T-cell (primary cell): ENCODE results near the gene BBS5. TPM values are rescaled to one million over a fixed set of nuclear protein-coding genes. Genes with fewer than 3 reads are reported as not detected.
A peak's percentile ranks its signal among the peaks of the same experiment; 100 is the strongest.

ENCODE experiments used
- ATAC-seq, 4 experiments: fragments of 200-7000 bp in 3 of 4; fragments of 150-1000 bp in 1 of 4; cut with Tn5 transposase; replicated peaks in 1 of 4; 1 replicate in 3 of 4; 2 replicates in 1 of 4; pipeline ENCODE4 v1.10.0; 2021; ENCODE audit warnings: moderate library complexity in 3 of 4, mild to moderate bottlenecking in 2 of 4, moderate number of reproducible peaks in 1 of 4
- CTCF ChIA-PET, 2 donors: fragments of 300-600 bp; sonication (Branson Sonifier 250); formaldehyde crosslinking; loops; one replicate each; lab custom pipeline; 2022; ENCODE audit warnings: antibody characterized with exemption in 2 of 2; lab: Charles Lee
- POLR2A ChIA-PET, 2 donors: fragments of 300-600 bp; sonication (Branson Sonifier 250); formaldehyde crosslinking; loops; one replicate each; lab custom pipeline; 2022; ENCODE audit warnings: antibody characterized with exemption in 2 of 2; lab: Charles Lee
- DNase-seq, 35 experiments: peaks; one replicate each; pipeline versions ENCODE4 v3.0.0 to v3.0.0-alpha.2; 2013 to 2023
- H3K27ac ChIP-seq: one replicate; pipeline ENCODE4 v1.5.1; 2013; ENCODE audit warnings: low read length
- H3K27me3 ChIP-seq, 2 experiments: replicated peaks in 1 of 2; 1 replicate in 1 of 2; 2 replicates in 1 of 2; pipeline versions ENCODE4 v1.6.1 to v1.7.0; 2013; ENCODE audit warnings: low read length in 1 of 2, mixed read lengths in 1 of 2; ENCODE audit not compliant: control insufficient read depth in 2 of 2, insufficient read depth in 2 of 2; ENCODE audit errors: extremely low read depth in 1 of 2
- H3K36me3 ChIP-seq, 2 donors: 1 replicate in 1 of 2; 2 replicates in 1 of 2; pipeline versions ENCODE4 v1.6.1 to v1.7.0; 2013; ENCODE audit warnings: low read length in 1 of 2; ENCODE audit not compliant: control insufficient read depth in 2 of 2, insufficient read depth in 1 of 2; ENCODE audit errors: extremely low read depth in 1 of 2
- H3K4me1 ChIP-seq, 2 experiments: 1 replicate in 1 of 2; 2 replicates in 1 of 2; pipeline versions ENCODE4 v1.6.1 to v1.7.0; 2013; ENCODE audit warnings: low read length in 2 of 2, mixed read lengths in 1 of 2; ENCODE audit not compliant: insufficient read depth in 2 of 2, control insufficient read depth in 1 of 2; ENCODE audit errors: extremely low read depth in 1 of 2
- H3K4me3 ChIP-seq, 2 donors: 1 replicate in 1 of 2; 2 replicates in 1 of 2; pipeline versions ENCODE4 v1.5.1 to v1.7.0; 2013; ENCODE audit warnings: mild to moderate bottlenecking in 2 of 2, low read length in 1 of 2, moderate library complexity in 1 of 2; ENCODE audit not compliant: control insufficient read depth in 1 of 2; ENCODE audit errors: extremely low read depth in 1 of 2
- H3K9me3 ChIP-seq: 2 replicates; pipeline ENCODE4 v1.7.0; 2013
- H3K27ac Mint-ChIP-seq, 2 donors: one replicate each; pipeline ENCODE4 v1.8.0; 2020 to 2021; ENCODE audit warnings: mild to moderate bottlenecking in 2 of 2, mixed read lengths in 2 of 2
- H3K27me3 Mint-ChIP-seq, 2 donors: one replicate each; pipeline ENCODE4 v1.8.0; 2021 to 2022; ENCODE audit warnings: mixed read lengths in 2 of 2
- H3K36me3 Mint-ChIP-seq: one replicate; pipeline ENCODE4 v1.8.0; 2021; ENCODE audit warnings: mixed read lengths
- H3K4me1 Mint-ChIP-seq, 3 donors: one replicate each; pipeline ENCODE4 v1.8.0; 2020 to 2022; ENCODE audit warnings: mixed read lengths in 3 of 3, mild to moderate bottlenecking in 1 of 3
- H3K4me3 Mint-ChIP-seq, 3 donors: one replicate each; pipeline ENCODE4 v1.8.0; 2020 to 2022; ENCODE audit warnings: mild to moderate bottlenecking in 3 of 3, mixed read lengths in 3 of 3, moderate library complexity in 3 of 3
- H3K9me3 Mint-ChIP-seq, 3 donors: one replicate each; pipeline ENCODE4 v1.8.0; 2020 to 2022; ENCODE audit warnings: mixed read lengths in 3 of 3
- WGBS: methylation state at CpG from one replicate; pipeline ENCODE4 v1.1.5; 2013; ENCODE audit warnings: missing lambda C conversion rate; ENCODE audit not compliant: insufficient coverage; 5-methylcytosine and 5-hydroxymethylcytosine counted together
- total RNA-seq, 35 experiments: library from RNA in 6 of 35; stranded (reverse) in 6 of 35; fragments of 120-200 nt in 1 of 35; gene quantifications; one replicate each; pipeline versions ENCODE4 v1.2.1 to v1.2.4 and lab custom pipeline; 2013 to 2026

Gene BBS5
- total RNA-seq, 5 donors from 2014 or later (not counting 1 experiment from before 2014, with no cell fraction given), result 1.8 to 3.0 (median 2.0) TPM

DNA sequence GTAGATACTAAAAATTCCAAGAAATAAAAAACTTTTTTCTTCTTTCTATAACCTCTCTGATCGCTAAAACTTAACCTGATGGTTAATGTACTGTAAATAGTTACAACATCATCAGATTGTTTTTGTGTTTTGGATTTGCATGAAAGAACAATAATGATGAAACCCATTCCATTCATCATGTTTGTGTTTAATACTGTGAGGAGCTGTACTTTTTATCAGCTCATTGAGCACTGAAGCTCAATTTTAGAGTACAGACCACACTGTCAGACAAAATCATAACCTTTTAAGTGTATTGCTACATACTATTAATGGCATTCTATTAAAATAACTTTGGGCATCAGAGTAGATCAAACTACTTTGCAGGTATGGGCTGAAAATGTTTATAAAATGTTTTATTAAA, 14.8 kb upstream of the BBS5 start:
- Mint-ChIP-seq H3K27ac (no peak overlapping the region), H3K4me3 (no peak overlapping the region), H3K9me3 (no peaks in the 10 kb centered on the region), H3K36me3 (no peaks in the 10 kb centered on the region), H3K4me1 (peaks cover 0 to 6% (median 5%) of the 10 kb centered on the region in 3 donors), H3K27me3 (no peaks in the 10 kb centered on the region)
- Histone ChIP-seq H3K27me3 (no peaks in the 10 kb centered on the region), H3K27ac (no peak overlapping the region), H3K4me3 (no peak overlapping the region), H3K36me3 (no peaks in the 10 kb centered on the region), H3K9me3 (no peaks in the 10 kb centered on the region), H3K4me1 (no peaks in the 10 kb centered on the region)
- POLR2A ChIA-PET, result no interaction called here
- peak in 1 of 4 experiments; percentile 47 for ATAC-seq
- CTCF ChIA-PET, result interaction anchor here in 1 of 2 donors (0.6 to 1.0 kb wide), 3 partner anchors 15 to 466 kb away, joined by 3 to 6 read pairs (median 4); partner anchors contain the start of genes BBS5 and SSB
- no CpG with 5 or more reads among the region's 1 CpG for WGBS
- DNase-seq, result no peak

DNA sequence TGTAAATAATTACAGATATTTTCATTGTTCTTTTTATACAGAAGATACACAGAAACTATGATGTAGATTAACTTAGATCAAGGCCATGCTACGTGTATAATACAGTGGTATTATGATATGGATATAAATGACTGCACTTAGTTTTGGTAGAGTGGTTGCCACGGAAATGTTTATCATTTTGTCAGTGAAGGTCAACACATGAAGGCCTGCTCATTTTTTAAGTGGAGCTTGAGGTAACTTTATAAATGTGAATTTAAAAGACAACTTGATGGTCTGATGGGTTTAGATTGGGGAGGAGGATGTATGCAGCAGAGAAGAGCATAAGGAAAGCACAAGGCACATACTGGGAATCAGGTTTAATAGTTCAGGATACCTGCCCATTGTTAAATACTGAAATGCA, 14.4 kb upstream of the BBS5 start:
- no peaks in the 10 kb centered on the region for H3K36me3 ChIP-seq
- Mint-ChIP-seq H3K4me3 (no peak overlapping the region), H3K36me3 (no peaks in the 10 kb centered on the region), H3K9me3 (no peaks in the 10 kb centered on the region), H3K27me3 (no peaks in the 10 kb centered on the region), H3K27ac (no peak overlapping the region), H3K4me1 (peaks cover 0 to 6% (median 5%) of the 10 kb centered on the region in 3 donors)
- no peak overlapping the region for H3K27ac ChIP-seq
- no peaks in the 10 kb centered on the region for H3K9me3 ChIP-seq
- 60% methylated on average over 2 of the region's 2 CpGs for WGBS
- DNase-seq, result no peak
- no peaks in the 10 kb centered on the region for H3K27me3 ChIP-seq
- POLR2A ChIA-PET, result no interaction called here
- peak in 1 of 4 experiments; percentile 16 for ATAC-seq
- no peaks in the 10 kb centered on the region for H3K4me1 ChIP-seq
- CTCF ChIA-PET, result interaction anchor here in 1 of 2 donors (0.6 to 1.0 kb wide), 3 partner anchors 14 to 465 kb away, joined by 3 to 6 read pairs (median 4); partner anchors contain the start of gene BBS5
- no peak overlapping the region for H3K4me3 ChIP-seq

DNA sequence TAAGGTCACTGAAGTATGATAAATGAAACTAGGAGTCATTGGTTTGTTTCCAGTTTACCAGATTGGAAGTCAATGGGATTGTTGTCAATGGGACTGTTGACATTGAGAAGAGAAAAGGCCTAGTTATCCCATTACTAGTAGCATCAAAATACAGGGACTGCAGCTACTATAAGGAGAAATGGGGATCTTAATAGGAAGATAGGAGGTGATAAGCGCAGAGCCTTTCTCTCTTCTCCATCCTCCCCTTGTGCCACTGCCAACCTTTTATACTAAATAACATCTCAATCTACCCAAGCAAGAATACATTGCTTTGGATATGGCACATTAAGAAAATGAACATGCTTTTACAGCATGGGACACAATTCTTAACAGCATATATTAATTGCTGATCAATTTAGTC, 10.5 kb upstream of the BBS5 start:
- Histone ChIP-seq H3K36me3 (no peaks in the 10 kb centered on the region), H3K4me3 (no peak overlapping the region), H3K27me3 (no peaks in the 10 kb centered on the region), H3K9me3 (no peaks in the 10 kb centered on the region), H3K4me1 (no peaks in the 10 kb centered on the region), H3K27ac (no peak overlapping the region)
- ATAC-seq (peak in 2 of 4 experiments; percentile 49 to 53), DNase-seq (no peak)
- Mint-ChIP-seq H3K36me3 (no peaks in the 10 kb centered on the region), H3K27ac (no peak overlapping the region), H3K27me3 (no peaks in the 10 kb centered on the region), H3K9me3 (no peaks in the 10 kb centered on the region), H3K4me3 (no peak overlapping the region), H3K4me1 (peaks cover 0 to 5% (median 0%) of the 10 kb centered on the region in 3 donors)
- ChIA-PET CTCF (no interaction called here), POLR2A (interaction anchor here (0.6 to 0.7 kb wide), 3 partner anchors 10 to 330 kb away, joined by 3 to 9 read pairs (median 5); no protein-coding TSS in a partner anchor)
- no CpG with 5 or more reads among the region's 1 CpG for WGBS

- no peak overlapping the region for H3K4me3 ChIP-seq
- no peaks in the 10 kb centered on the region for H3K27me3 ChIP-seq
- DNase-seq (no peak), ATAC-seq (peak in 1 of 4 experiments; percentile 23)
- Mint-ChIP-seq H3K36me3 (no peaks in the 10 kb centered on the region), H3K27ac (no peak overlapping the region), H3K9me3 (no peaks in the 10 kb centered on the region), H3K27me3 (no peaks in the 10 kb centered on the region), H3K4me1 (peaks cover 0 to under 1% (median 0%) of the 10 kb centered on the region in 3 donors), H3K4me3 (no peak overlapping the region)
- H3K9me3 ChIP-seq, result no peaks in the 10 kb centered on the region
- H3K36me3 ChIP-seq, result no peaks in the 10 kb centered on the region
- WGBS, result no CpG with 5 or more reads among the region's 3 CpGs
- no peaks in the 10 kb centered on the region for H3K4me1 ChIP-seq
- CTCF ChIA-PET, result interaction anchor here in 1 of 2 donors (1.9 kb wide), 1 partner anchor 9 kb away, joined by 8 read pairs; the partner anchor contains the start of gene BBS5
- H3K27ac ChIP-seq, result no peak overlapping the region
- POLR2A ChIA-PET, result no interaction called here
Measured at GRCh38 chr2:169469952-169470572, 9.2 kb upstream of the BBS5 start.

- Mint-ChIP-seq H3K36me3 (no peaks in the 10 kb centered on the region), H3K4me1 (no peaks in the 10 kb centered on the region), H3K4me3 (no peak overlapping the region), H3K27ac (no peak overlapping the region), H3K9me3 (no peaks in the 10 kb centered on the region), H3K27me3 (no peaks in the 10 kb centered on the region)
- no peak overlapping the region for H3K27ac ChIP-seq
- H3K9me3 ChIP-seq, result no peaks in the 10 kb centered on the region
- DNase-seq (no peak), ATAC-seq (no peak)
- POLR2A ChIA-PET, result no interaction called here
- H3K36me3 ChIP-seq, result no peaks in the 10 kb centered on the region
- WGBS, result no CpG with 5 or more reads among the region's 1 CpG
- H3K4me1 ChIP-seq, result no peaks in the 10 kb centered on the region
- no peak overlapping the region for H3K4me3 ChIP-seq
- CTCF ChIA-PET, result no interaction called here
- H3K27me3 ChIP-seq, result no peaks in the 10 kb centered on the region
Measured at GRCh38 chr2:169472249-169472648, 7.0 kb upstream of the BBS5 start.

- H3K36me3 Mint-ChIP-seq, result no peaks in the 10 kb centered on the region
- no peaks in the 10 kb centered on the region for H3K9me3 Mint-ChIP-seq
- Histone ChIP-seq H3K27ac (no peak overlapping the region), H3K4me1 (peaks cover 6 to 14% of the 10 kb centered on the region in 2 experiments), H3K36me3 (no peaks in the 10 kb centered on the region), H3K27me3 (no peaks in the 10 kb centered on the region), H3K4me3 (no peak overlapping the region), H3K9me3 (no peaks in the 10 kb centered on the region)
- WGBS, result no CpG with 5 or more reads among the region's 3 CpGs
- H3K27ac Mint-ChIP-seq, result no peak overlapping the region
- ChIA-PET POLR2A (no interaction called here), CTCF (no interaction called here)
- no peak overlapping the region for H3K4me3 Mint-ChIP-seq
- H3K4me1 Mint-ChIP-seq, result peaks cover 19 to 22% (median 20%) of the 10 kb centered on the region in 3 donors
- H3K27me3 Mint-ChIP-seq, result no peaks in the 10 kb centered on the region
- ATAC-seq, result no peak
- DNase-seq, result no peak
Measured at GRCh38 chr2:169476459-169476858, 2.8 kb upstream of the BBS5 start.
